Caki2 (cell line): ENCODE measurements around the gene CGB8. TPM values are rescaled to one million over a fixed set of nuclear protein-coding genes. Genes with fewer than 3 reads are reported as not detected.
A peak's percentile ranks its signal among the peaks of the same experiment; 100 is the strongest.
"Not testable (repeated sequence)": the region's sequence is repeated elsewhere in the genome, so short reads cannot be mapped to it uniquely, and the experiment has no call there.

ENCODE experiments used
- DNase-seq: peaks from one replicate; pipeline ENCODE4 v3.0.0-alpha.2; 2015; ENCODE audit warnings: low read depth
- in situ Hi-C: cut with HindIII; loops from 2 replicates; pipeline ENCODE4 v1.10.0; 2016; ENCODE audit warnings: low sequenced_read_pairs, low pct_unique_long_range_greater_than_20kb, mixed read lengths
- total RNA-seq: library from RNA; depleted of rRNA; stranded (reverse); fragments of >200 nt; shearing (Covaris generic); gene quantifications from 2 replicates; pipeline ENCODE4 v1.2.3, GENCODE V29; 2014; ENCODE audit warnings: low replicate concordance; rRNA removed

CGB8 gene
- total RNA-seq, result 1.7 TPM in 1 of 2 replicates, not detected in the other

DNA sequence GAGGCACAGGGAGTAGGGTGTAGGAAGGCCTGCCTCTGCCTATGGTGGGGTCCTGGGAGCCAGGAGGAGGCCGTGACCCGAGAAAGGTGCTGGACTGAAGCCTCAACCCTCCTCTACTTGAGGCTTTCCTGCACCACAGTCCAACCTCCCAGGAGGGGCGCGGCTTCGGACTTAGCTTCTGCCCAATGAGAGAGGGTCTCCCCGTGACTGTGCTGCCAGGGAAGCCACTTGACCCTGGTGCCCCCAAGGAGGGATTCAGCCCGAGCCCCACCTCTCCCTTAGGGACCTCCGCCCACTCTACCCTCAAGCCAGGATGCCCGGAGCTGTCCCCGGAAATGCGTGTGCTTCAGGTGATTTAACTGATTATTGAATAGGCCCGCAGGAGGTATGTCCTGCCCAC is at the start of gene CGB8:
TSS of gene CGB8 (minus strand) at position 101 of the 400 bp plus-strand sequence. CDS start 372 bp downstream, outside the sequence.
- DNase-seq, in situ Hi-C loops: not testable (repeated sequence)

DNA sequence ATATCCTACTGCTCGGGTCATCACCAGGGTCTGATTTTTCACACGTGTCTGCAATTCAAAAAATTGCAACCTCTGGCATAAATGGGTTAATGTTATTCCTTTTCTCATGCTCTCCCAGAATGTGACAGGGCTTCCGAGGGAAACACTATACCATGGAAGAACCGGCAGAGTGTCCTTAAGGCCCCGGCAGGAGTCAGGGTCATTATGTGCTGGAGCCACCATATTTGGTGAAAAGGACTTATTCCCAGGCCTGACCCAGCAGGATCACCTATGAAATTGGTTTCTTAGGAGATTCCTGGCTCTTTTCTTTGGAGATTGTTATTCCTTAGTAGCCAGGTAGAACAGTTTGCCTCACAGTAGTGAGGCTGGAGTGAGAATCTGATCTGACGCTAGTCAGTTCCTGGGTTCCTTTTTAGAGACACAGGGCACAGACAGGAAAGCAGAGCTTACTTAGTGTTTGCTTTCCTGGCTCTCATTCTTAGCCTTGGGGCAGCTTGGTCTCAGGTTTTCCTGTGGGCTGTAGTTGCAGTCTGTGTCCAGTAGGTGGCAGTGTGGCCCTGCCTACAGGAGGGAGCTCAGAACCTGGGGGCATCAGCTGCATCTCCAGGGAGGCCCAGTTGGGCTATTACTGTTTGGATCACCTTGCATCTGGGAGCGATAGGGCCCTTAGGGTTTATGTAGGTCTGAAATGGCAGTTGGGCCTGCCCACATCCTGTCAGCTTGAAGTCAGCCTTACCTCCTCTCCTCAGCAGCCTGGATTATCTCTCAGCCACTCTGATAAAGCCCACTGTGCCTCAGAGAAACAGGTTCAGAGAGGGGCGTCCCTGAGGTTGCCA is 48.8 kb upstream of the CGB8 start:
- in situ Hi-C loops, result no loop called here
- peak; percentile 74 for DNase-seq

DNA sequence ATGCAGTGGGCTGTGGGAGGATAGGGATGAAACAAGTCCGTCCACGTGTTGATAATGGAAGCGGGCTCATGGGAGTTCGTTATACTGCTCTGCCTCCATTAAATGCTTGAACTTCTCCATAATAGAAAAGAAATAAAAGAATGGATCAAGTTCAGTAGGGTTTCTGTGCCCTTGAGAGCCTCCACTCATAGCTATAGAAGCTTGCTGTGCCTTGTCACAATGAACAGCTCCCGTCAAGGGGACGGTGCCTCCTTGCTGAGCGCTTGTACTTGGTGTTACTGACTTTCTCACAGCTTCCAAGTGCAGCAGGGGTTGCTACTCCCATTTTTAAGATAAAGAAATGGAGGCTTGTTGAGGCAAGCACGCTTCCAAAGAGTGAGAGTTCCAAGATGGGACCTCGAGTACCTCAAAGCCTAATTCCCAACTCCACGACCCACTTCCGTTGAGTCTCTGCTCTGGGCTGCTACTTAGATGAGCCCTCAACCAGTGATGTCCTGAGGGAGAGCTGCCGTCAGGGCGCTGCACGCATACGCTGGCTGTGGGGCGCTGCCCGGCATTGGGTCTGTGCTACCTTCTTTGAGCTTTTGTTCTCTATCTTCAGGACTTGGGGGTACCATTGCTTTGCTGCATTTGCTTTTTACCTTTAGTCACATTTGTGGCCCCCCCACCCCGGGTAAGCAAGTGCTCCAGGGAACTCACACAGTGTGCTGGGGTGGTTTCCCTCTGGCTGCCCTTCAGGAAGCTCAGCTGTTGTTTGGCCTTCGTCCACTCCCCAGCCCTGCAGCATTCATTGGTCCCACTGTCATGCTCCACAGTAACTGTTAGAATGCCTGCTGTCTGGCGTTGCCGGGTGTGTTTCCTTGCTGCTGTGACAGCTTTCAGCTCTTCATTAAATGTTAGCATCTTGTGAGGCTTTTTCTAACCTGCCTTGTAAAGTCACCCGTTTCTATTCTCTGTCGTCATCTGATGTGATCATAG is 45.9 kb upstream of the CGB8 start:
- in situ Hi-C loops, result no loop called here
- DNase-seq, result no peak

DNA sequence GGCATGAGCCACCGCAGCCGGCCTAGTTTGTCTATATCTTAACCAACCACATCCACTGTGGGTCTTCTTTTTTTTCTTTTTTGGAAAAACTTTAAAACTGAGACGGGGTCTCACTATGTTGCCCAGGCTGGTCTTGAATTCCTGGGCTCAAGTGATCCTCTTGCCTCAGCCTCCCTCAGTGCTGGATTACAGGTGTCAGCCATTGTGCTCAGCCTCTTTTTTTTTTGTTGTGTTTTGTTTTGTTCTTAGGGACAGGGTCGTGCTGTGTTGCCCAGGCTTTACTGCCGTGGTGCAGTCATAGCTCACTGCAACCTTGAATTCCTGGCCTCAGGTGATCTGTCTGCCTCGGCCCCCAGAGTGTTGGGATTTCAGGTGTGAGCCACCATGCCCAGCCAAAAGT is 43.8 kb upstream of the CGB8 start:
- no peak for DNase-seq
- in situ Hi-C loops, result no loop called here

DNA sequence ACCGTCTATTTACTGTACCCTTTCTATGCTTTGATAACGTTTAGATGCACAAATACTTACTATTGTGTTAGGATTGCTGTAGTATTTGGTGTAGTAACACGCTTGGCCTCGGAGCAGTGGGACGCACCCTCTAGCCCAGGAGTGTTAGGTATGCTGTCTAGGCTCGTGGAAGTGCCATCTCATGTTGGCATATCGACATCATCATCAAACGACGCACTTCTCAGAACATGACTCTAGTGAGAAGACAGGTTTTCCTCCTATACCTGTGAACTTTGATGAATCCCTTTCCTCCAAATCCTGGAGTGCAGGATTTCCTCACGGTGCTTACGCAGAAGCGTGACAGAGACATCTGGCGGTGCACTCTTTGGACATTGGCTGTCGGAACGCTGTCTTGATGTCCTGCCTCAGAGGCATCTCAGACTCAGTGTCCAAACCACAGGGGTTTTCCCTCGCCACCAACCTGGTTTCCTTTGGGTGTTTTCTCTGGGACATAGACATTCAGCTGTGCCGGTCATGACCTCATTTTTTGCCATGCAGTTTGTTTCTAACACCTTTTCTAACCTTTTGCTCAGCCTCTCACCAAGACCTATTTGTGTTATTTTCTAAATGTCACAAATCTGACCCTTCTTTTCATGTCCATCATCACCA is 42.6 kb upstream of the CGB8 start:
- in situ Hi-C loops, result no loop called here
- no peak for DNase-seq

DNA sequence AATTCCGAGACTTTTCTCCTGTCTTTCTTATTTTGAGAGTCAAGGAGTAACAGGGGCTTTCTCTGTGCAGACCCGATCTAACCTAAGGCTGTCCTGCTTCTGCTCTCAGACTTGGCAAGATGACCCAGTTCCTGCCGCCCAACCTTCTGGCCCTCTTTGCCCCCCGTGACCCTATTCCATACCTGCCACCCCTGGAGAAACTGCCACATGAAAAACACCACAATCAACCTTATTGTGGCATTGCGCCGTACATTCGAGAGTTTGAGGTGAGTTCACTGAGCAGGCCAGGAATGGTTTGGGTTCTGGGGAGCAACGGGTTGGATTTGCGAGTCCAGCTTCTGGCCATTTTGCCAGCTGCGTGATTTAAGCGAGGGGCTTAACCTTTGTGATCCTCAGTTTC is 37.4 kb upstream of the CGB8 start:
- in situ Hi-C loops, result no loop called here
- DNase-seq, result no peak

DNA sequence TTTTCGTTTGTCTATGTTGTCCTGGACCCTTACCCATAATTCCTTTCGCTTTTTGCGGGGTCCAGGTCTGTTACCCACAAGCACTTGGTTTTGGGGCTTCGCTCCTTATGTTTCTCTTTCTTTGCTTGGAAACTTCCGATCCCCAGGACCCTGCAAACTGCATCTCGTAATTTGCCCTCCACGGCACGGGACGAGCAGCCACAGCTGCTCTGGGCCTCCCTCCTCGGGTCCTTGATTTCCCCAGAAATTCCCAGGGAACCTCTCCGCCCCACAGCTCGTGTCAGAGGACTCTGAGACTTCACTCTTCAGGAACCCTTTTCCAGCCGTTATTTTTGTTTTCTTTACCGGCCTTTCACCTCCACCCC is 36.9 kb upstream of the CGB8 start:
- in situ Hi-C loops, result no loop called here
- DNase-seq, result peak; percentile 29

DNA sequence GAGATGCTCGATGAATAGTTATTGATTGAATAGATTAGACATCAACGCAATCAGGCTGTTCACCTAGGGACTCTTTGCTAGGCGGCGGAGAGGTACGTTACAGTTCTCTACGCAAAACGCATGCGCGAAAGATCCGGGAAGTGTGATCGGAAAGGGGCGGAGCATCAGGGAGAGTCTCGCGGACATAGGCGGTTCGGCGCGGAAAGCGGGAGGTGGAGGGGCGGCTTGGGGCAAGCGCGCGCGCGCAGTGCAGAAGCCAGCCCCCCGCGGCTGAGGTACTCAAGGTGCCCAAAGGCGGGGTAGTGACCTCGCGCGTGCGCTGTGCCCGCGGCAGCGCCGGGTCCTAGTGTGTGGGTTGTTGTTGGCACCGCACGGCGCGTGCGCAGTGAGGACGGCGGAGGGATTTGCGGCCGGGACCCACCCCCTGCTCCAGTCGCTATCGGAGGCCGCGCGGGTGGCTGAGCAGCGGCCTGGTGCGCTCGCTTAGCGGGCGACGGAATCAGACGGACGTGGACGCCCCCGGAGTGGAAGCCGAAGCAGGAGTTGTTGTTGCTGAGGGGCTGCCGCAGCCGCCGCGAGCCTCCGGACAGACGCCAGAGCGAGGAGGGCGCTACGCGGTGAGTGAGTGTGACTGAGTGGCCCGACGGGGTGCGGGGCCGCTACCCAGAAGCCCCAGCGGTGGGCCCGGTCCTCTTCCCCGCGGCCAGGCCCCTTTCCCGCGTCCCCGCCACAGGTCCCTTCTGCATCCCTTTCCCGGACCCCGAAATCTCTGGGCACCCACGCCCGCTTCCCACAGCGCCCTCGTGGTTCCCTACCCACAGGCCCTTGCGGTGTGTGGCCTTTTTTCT is 36.3 kb upstream of the CGB8 start, which contains the start of gene SNRNP70:
TSS of gene SNRNP70 (plus strand) at position 432 of the 848 bp plus-strand sequence. CDS start 964 bp downstream, outside the sequence.
- peak; percentile 99 for DNase-seq
- in situ Hi-C loops, result no loop called here

DNA sequence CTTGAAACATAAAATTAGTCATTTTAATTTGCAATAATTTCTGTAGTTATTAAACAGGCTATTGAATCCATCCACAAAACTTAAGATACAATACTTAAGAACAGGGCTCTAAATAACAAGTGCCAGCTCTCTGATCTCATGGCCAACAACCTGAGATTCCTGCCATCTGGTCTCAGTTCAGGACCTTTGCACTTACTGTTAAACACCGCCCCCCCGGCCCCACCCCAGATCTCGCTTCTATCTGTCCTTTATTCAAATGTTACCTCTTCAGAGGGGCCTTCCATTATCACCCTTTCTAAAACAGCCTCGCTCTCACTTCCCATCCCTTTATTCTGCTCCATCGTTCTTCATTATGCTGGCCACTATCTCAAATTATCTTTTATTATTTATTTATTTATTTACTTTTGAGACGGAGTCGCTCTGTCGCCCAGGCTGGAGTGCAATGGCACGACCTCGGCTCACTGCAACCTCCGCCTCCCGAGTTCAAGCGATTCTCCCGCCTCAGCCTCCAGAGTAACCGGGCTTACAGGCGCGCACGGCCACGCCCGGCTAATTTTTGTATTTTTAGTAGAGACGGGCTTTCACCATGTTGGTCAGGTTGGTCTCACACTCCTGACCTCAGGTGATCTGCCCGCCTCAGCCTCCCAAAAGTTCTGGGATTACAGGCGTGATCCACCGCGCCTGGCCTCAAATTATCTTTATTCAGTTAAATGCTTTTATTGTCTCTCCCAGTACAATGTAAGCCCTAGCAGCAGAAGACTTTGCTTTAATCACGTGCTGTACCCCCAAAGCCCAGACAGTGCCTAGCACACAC is 35.5 kb upstream of the CGB8 start:
- in situ Hi-C loops, result no loop called here
- DNase-seq, result no peak

DNA sequence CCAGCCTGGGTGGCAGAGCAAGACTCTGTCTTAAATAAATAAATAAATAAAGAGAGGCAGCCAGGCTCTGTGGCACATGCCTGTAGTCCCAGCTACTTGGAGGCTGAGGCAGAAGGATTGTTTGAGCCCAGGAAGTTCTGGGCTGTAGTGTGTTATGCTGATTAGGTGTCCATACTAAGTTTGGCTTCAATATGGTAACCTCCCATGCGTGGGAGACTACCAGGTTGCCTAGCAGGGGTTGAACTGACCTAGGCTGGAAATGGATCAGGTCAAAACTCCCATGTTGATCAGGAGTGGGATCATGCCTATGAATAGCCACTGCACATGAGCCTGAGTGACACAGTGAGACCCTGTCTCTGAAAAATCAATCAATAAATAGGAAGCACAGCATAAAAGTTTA is 32.4 kb upstream of the CGB8 start:
- in situ Hi-C loops, result no loop called here
- DNase-seq, result no peak

DNA sequence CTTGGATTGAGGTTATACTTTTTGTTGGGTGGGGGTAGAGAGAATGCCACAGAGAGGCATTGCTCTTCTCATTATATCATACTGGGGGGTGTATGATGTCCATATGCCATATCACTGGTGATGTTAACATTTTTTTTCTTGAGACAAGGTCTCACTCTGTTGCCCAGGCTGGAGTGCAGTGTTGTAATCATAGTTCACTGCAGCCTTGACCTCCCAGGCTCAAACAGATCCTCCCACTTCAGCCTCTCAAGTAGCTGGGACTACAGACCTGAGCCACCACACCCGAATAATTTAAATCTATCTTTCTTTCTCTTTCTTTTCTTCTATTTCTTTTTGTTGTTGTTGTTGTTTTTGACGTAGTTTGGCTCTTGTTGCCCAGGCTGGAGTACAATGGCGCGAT is 31.5 kb upstream of the CGB8 start:
- DNase-seq, result no peak
- in situ Hi-C loops, result no loop called here

DNA sequence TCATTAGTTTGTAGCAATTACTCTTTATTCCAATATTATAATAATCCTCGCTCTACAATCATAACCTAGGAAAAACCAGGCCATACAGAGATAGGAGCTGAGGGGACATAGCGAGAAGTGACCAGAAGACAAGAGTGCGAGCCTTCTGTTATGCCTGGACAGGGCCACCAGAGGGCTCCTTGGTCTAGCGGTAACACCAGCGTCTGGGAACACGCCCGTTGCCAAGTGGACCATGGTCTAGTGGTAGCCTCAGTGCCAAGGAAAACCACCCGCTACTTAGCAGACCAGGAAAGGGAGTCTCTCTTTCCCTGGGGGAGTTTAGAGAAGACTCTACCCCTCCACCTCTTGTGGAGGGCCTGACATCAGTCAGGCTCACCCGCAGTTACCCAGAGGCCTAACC is 26.0 kb upstream of the CGB8 start:
- in situ Hi-C loops, result not testable (repeated sequence)
- DNase-seq, result peak; percentile 64

DNA sequence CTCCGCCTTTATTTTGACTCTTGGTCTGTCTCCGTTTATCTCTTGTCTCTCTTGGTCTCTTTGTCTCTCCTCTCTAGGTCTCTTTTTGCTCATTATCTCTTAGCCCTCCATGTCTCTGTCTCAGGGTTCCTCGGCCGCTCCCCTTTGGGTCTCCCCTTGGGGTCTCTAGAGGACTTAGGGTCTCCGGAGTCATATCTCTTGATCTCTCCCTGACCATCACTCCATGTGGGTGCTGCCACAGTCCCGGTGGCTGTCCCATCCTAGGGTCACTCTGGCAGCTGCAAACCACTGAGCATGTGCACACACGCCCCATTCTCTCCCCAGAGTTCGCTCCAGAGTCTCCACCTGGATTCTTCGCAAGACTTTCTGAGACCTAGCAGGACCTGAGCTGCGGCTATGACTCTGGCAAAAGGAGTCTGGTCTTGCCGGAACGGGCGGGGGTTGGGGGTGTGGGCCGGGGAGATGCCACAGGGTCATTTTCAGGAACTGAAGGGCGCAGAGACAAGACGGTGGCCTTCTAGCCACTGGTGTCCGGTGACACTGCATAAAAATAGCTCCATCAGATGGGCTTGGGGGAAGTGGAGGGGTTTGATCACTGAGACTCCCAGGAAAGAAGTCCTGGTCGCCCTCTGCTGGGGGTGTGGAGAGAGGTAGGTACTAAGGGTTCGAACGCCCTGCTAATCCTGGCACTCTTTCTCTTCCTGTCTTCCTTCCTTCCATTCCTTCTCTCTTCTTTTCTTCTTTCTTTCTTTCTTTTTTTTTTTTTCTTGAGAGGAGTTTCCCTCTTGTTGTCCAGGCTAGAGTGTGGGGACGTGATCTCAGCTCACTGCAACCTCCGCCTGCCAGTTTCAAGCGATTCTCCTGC is 24.8 kb upstream of the CGB8 start:
- no peak for DNase-seq
- in situ Hi-C loops, result no loop called here

DNA sequence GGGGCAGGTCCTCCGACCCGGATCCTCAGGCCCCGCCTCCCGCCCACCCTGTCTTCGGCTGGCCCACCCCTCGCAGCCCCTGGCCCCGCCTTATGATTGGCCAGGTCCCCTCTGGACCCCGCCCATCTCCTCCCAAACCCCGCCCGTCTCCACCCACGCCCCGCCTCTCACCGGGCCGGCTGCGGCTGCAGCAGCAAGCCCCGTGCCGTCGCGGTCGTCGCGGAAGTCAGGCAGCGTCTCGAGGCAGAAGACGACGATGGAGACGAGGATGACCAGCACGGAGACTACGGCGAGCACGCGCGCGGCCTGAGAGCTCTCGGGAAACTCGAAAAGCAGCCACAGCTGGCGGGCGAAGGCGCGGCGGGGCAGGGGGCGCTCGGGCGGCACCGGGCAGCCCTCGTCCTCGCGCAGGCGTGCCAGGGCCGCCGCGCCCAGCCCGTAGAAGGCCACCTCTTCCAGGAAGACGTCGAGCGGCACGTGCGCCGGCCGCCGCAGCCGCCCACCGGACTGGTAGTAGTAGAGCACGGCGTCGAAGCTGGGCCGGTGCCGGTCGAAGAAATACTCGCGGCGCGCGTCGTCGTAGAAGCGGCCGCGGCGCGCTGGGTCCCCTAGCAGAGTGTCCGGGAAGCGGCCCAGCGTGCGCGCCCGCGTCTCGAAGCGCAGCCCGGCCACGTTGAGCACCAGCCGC is 23.1 kb upstream of the CGB8 start:
- no peak for DNase-seq
- in situ Hi-C loops, result no loop called here

DNA sequence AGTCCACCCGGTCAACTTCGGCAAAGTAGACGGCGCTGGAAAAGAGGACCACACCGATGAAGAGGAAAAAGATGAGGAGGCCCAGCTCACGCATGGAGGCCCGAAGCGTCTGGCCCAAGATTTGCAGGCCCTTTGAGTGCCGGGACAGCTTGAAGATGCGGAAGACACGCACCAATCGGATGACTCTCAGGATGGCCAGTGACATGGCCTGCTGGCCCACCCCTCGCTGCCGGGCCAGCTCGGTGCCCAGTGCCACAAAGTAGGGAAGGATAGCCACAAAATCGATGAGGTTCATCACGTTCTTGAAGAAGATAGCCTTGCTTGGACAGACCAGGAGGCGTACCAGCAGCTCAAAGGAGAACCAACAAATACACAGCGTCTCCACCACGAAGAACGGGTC is 21.5 kb upstream of the CGB8 start:
- in situ Hi-C loops, result no loop called here
- no peak for DNase-seq

DNA sequence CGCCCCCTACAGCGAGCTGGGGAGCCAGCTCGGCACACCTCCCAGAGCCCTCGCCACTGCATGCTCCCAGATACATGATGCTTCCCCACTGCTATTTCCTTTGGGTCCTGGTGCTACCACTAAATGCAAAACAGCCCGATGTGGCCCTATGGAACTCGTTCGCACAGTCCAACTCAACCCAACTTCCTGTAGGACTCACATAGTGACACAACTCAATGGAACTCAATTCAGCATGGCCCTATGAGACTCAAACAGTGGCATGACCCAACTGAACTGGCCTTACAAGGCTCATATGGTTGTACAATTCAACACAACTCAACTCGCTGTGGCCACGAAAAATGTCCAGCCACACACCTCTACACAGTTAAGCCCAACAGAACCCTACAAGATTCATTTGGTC is 20.1 kb upstream of the CGB8 start:
- in situ Hi-C loops, result no loop called here
- no peak for DNase-seq
